GM12892 (cell line): Measurements from ENCODE around the gene BABAM2.

Source experiments
- DNase-seq: peaks from one replicate; pipeline ENCODE4 v3.0.0; 2011; ENCODE audit not compliant: insufficient read length
- FAIRE-seq: peaks from 2 replicates; lab custom pipeline; 2011; peaks lifted over from hg19 to GRCh38; lab: Jason Lieb, UNC
- POLR2A ChIP-seq: IDR thresholded peaks from 2 replicates; pipeline ENCODE4 v1.6.1; 2011; ENCODE audit warnings: low read depth, low read length, control low read depth
- POLR2AphosphoS5 ChIP-seq: IDR thresholded peaks from 2 replicates; pipeline ENCODE4 v1.6.1; 2011; ENCODE audit warnings: low read depth, low read length, control low read depth
- TAF1 ChIP-seq: IDR thresholded peaks from 2 replicates; pipeline ENCODE4 v1.6.1; 2011; ENCODE audit warnings: low read depth, mild to moderate bottlenecking, control low read depth, low read length, borderline replicate concordance

Gene BABAM2

DNA sequence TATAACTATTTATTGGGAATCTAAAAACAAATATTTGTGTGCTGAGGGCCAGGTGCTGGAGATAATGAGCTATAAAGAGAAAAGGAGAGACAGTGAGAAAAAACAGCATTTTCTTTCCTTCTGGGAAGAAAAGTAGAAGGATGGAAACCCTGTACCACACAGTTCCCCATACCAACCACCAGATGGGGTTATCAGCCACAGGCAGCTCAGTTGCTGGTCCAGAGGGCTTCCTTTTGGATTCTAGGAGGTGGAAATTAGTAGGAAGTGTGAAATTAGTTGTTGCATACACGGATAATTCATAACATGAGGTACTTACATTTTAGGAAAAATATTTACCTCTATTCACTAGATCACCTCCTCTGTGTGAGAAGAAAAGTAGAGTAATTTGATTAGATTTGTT is 265.1 kb downstream of the BABAM2 start:
- DNase-seq (no peak), FAIRE-seq (no peak)

GRCh38 chr2:28158791-28159190 is 268.3 kb downstream of the BABAM2 start:
- no peak for TF ChIP-seq POLR2A
- no peak for FAIRE-seq
- DNase-seq = no peak

More for the DNA sequence above, 265.1 kb downstream of the BABAM2 start:
- no peak for TF ChIP-seq POLR2A
- TF ChIP-seq TAF1 = no peak
- TF ChIP-seq POLR2AphosphoS5 = no peak

GRCh38 chr2:28160986-28161425 is 270.5 kb downstream of the BABAM2 start:
- FAIRE-seq (no peak), DNase-seq (no peak)

GRCh38 chr2:28161466-28161865 is 270.9 kb downstream of the BABAM2 start:
- no peak for FAIRE-seq
- no peak for DNase-seq
- TF ChIP-seq TAF1 (no peak), POLR2AphosphoS5 (no peak), POLR2A (no peak)

More at GRCh38 chr2:28160986-28161425, 270.5 kb downstream of the BABAM2 start:
- TF ChIP-seq POLR2AphosphoS5 (no peak), POLR2A (no peak), TAF1 (no peak)

- DNase-seq = no peak
- FAIRE-seq = no peak
- no peak for TF ChIP-seq TAF1
- TF ChIP-seq POLR2AphosphoS5 = no peak
- no peak for TF ChIP-seq POLR2A
Measured at GRCh38 chr2:28162564-28162963, 272.0 kb downstream of the BABAM2 start.

DNA sequence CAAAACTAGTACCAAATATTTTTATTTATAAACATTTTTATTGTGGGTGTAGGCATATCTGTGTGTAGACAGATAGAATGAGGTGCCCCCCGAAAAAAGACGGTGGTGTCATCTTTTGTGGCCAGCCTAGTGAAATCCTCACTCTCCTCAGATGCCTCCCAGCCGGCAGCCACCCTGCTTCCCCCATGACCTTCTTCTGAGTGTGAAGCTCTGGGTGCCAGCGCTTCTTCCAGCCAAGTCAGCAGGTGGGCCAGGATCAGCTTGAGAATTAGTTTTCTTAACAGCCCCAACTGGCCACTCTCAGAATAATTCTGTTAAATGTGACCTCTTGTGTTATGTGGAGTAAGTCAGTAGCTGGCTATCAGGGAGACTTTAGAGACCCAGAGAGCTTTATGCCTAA is 272.5 kb downstream of the BABAM2 start:
- FAIRE-seq (no peak), DNase-seq (no peak)
- TF ChIP-seq POLR2AphosphoS5 (no peak), TAF1 (no peak), POLR2A (no peak)

DNA sequence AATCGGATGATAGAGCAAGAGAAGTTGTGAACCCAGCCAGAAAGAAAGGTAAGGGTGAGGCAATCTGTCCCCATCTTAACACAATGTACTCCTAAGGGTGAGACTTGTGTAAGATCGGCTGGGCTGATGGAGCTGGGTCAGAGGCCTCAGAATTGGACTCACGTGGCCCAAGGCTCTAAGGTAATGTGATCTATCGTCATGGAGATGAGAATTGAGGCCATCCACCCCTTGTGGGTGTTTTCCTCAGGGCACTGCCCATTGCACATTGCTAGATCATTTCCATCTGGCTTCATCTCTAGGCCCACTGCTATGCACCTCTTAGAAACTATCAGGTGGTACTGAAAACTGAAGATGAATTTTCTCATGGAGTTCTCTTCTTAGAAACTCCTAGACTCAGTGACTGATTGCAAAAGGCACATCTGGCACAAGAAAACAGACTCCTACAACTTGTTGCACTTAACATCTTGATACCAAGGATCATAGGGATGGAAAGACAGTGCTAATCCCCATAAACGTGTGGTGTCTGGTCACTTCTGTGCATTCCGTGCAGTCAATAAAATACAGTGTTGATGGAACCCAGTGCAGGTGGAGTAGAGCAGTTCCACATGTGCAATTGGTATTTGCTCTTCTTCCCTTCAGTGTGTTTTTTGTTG is 273.2 kb downstream of the BABAM2 start:
- DNase-seq (no peak), FAIRE-seq (no peak)
- TF ChIP-seq POLR2A = no peak

- FAIRE-seq (no peak), DNase-seq (no peak)
Measured at GRCh38 chr2:28164280-28164801, 273.8 kb downstream of the BABAM2 start.

DNA sequence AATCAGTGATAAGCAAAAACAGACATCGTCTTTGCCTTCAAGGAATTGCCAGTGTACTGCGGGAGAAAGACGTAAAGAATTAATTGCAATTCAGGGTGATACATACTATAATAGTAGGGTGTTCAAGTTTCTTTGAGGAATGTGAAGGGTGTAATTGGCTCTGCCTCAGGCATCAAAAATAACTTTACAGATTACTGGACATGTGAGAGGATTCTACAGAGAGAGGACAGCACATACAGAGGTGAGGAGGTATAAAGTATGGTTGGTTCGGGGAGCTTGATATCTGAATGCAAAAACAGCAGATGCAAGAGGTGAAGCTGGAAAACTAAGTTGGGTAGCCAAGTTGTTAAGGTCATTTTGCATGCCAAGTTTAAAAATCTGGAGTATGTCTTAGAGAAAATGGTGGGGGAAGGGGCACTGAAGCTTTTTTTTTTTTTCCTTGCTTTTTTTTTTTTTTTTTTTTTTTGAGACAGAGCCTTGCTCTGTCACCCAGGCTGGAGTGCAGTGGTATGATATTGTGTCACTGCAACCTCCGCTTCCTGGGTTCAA is 274.6 kb downstream of the BABAM2 start:
- DNase-seq = no peak
- no peak for FAIRE-seq
- TF ChIP-seq POLR2AphosphoS5 (no peak), TAF1 (no peak), POLR2A (no peak)

More at GRCh38 chr2:28164280-28164801, 273.8 kb downstream of the BABAM2 start:
- TF ChIP-seq POLR2A = no peak
- TF ChIP-seq TAF1 = no peak
- TF ChIP-seq POLR2AphosphoS5 = no peak

DNA sequence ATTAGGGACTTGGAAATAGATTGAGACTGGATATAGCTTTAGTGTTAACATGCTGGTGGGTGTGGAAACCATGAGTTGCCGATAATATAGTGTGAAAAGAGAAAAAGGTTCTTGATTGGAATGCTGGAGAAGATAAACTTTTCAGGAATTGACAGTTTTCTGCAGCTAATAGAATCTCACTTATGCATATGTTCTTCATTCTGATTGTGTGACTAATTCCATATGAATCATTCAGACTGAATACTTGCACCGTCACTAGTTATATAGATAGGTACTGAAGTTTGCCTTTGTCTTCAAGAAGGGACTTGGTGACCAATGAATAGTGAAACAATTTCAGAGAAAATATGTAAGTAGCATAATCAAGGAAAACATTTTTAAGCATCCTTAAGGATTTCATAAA is 276.4 kb downstream of the BABAM2 start:
- DNase-seq = no peak
- no peak for TF ChIP-seq POLR2A
- TF ChIP-seq POLR2AphosphoS5 = no peak
- no peak for TF ChIP-seq TAF1
- FAIRE-seq = no peak

DNA sequence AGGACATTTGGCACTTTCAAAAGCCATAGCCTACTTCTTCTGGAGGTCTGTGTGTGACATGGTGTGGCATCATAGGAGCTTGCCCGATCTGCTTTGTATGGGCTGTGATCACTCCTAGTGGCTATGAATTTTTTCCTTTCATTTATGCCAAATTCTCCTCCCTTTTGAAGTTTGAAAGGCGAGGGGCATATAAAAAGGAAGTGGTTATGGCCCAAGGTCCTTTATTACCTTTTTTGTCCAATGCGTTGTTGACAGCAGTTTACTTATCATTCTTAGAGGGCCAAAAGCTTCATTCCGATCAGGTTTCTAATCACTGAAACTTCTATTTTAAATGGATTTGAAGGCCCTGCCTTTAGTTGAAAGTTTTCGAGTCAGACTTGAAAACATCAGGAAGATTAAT is 277.8 kb downstream of the BABAM2 start:
- no peak for DNase-seq
- FAIRE-seq = no peak
- TF ChIP-seq POLR2A = no peak
- no peak for TF ChIP-seq POLR2AphosphoS5
- no peak for TF ChIP-seq TAF1

DNA sequence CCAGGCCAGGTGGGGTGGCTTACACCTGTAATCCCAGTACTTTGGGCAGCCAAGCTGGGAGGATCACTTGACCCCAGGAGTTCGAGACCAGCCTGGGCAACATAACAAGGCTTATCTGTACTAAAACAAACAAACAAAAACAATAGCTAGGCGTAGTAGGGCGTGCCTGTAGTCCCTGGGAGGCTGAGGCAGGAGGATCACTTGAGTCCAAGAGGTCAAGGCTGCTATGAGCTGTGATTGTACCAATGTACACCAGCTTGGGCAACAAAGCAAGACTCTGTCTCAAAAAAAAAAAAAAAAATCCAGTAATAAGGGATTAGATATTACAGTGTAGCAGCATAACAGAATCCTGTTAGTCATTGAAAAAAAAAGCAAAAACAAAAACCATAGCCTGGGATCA is 279.0 kb downstream of the BABAM2 start:
- TF ChIP-seq TAF1 = no peak
- TF ChIP-seq POLR2AphosphoS5 = no peak
- no peak for TF ChIP-seq POLR2A
- no peak for DNase-seq
- FAIRE-seq = no peak
